ENCODE measurements around the gene HCN3. TPM values are rescaled to one million over a fixed set of nuclear protein-coding genes. Genes with fewer than 3 reads are reported as not detected.

The HCN3 gene
- total and polyA plus RNA-seq, 2 of the 13 experiments (the other 11 are each of a cell fraction or from before 2014, with no cell fraction given): 2.4 to 10.2 TPM

DNA sequence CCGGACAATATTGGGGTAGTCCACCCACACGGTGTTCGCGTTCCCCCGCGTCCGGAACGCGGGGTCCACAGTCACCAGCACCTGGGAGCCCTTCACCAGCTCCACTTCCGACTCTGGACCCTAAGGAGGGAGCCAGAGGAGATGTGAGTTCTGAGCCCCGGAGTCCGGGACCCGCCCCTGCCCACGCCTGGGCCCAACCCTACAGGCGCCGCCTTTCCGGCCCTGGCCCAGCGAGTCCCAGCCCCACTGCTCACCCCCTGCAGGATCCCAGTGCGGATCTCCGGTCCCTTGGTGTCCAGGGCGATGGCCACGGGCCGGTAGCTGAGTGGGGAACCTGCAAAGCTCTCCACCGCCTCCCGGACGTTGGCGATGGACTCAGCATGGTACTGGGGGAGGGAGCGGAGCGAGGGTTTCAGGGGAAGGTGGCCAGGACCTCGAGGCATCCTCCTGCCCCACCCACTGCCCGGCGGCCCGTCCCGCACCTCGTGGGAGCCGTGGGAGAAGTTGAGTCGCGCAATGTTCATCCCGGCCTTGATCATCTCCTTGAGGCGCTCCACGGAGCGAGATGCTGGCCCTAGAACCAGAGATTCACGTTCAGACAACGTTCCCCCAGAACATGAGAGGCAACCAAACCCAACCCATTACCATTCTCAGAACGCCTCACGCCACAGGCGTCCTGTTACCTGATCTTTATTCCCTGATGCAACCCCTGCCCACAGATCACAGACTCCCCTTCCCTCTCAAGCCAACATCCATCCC, 18.1 kb downstream of the HCN3 start (continued):
- TF ChIP-seq CENPBD1 (CRISPR knock-in tag; IDR thresholded peaks at IDR 0.05; ENCODE audit: borderline replicate concordance, low read depth) (no peak), SUZ12 (IDR thresholded peaks at IDR 0.05; ENCODE audit: low read depth, low read length) (no peak), HNRNPK (IDR thresholded peaks at IDR 0.05; ENCODE audit: low read depth, low read length, poor library complexity, severe bottlenecking) (no peak), FOXO4 (CRISPR knock-in tag; conservative IDR thresholded peaks at IDR 0.05) (no peak)

DNA sequence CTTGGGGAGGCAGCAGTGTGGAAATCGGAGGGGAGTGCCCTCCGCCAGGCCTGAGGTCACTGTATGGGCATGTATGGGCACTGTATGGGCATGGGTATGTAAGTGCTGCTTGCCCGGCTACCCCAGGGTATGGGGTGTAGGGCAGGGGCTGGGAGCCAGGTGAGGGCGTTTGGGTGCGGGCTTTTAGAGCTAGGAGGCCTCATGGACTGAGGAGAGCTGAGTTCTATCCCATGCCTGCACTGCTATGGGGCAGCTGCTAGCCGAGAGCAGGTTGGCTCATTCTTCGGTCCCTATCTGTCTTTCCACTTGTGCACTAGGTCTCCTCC, 18.6 kb downstream of the HCN3 start:
- H2AFZ ChIP-seq (ENCODE audit: low read length): no peak overlapping the region
- CTCF ChIA-PET (ENCODE audit: low intra/inter-chr PET ratio, low total read pairs): no interaction called here
- in situ Hi-C loops (cut with HindIII; ENCODE audit: extremely low pct_ligation_motif_present, low pct_unique_long_range_greater_than_20kb): no loop called here
- H3K36me3 ChIP-seq (replicated peaks in 1 of 2; ENCODE audit: control insufficient read depth in 1 of 2, insufficient read depth in 2 of 2, low read length in 2 of 2): peaks cover 0 to 12% of the 10 kb centered on the region in 2 experiments; a peak in 3 of 5 replicates
- whole genome bisulfite sequencing (ENCODE audit: low lambda C conversion rate): 98% methylated on average over 7 of the region's 7 CpGs
- H3K27ac ChIP-seq (ENCODE audit: extremely low read length, insufficient read depth, low read length): no peak overlapping the region
- intact Hi-C loops (cut with micrococcal nuclease; ENCODE audit: unreplicated experiment): no loop called here
- H4K20me1 ChIP-seq (ENCODE audit: insufficient read depth, low read length): no peaks in the 10 kb centered on the region
- DNase-seq (ENCODE audit: low spot score) (no peak), ATAC-seq (no peak), FAIRE-seq (no peak)
- no peak overlapping the region for H3K4me2 ChIP-seq (ENCODE audit: low read depth, low read length)
- POLR2A ChIA-PET: no interaction called here
- no peak overlapping the region for H3K9ac ChIP-seq (ENCODE audit: insufficient read depth, low read depth, low read length)
- no peak overlapping the region for H3K4me3 ChIP-seq (replicated peaks in 1 of 3; ENCODE audit: insufficient read depth in 1 of 3, low read depth in 2 of 3, low read length in 3 of 3)
- H3K79me2 ChIP-seq (ENCODE audit: insufficient read depth, low read length): peaks cover 3% of the 10 kb centered on the region
- H3K4me1 ChIP-seq (ENCODE audit: insufficient read depth, low read length): peaks cover 35% of the 10 kb centered on the region
- H3K27me3 ChIP-seq (ENCODE audit: control insufficient read depth in 1 of 2, insufficient read depth in 2 of 2, low read length in 2 of 2): no peaks in the 10 kb centered on the region
- H3K9me3 ChIP-seq (ENCODE audit: low read length): no peaks in the 10 kb centered on the region
- no TSS peak for BruUV-seq (replicated peaks)
- no peak for TF ChIP-seq TGIF2 (CRISPR knock-in tag; IDR thresholded peaks at IDR 0.05)
- no peak for TF ChIP-seq KMT2A (CRISPR knock-in tag; IDR thresholded peaks at IDR 0.05)
- TF ChIP-seq MAF1 (CRISPR knock-in tag; IDR thresholded peaks at IDR 0.05; ENCODE audit: borderline replicate concordance): no peak
- no peak for TF ChIP-seq SIN3B (IDR thresholded peaks at IDR 0.05; ENCODE audit: low read length)
- no peak for TF ChIP-seq CEBPG (CRISPR knock-in tag; IDR thresholded peaks at IDR 0.05)
- TF ChIP-seq FOXM1 (CRISPR knock-in tag; IDR thresholded peaks at IDR 0.05): no peak
- no peak for TF ChIP-seq ZNF329 (CRISPR knock-in tag; IDR thresholded peaks at IDR 0.05; ENCODE audit: low read depth)
- TF ChIP-seq, protein P1, sequence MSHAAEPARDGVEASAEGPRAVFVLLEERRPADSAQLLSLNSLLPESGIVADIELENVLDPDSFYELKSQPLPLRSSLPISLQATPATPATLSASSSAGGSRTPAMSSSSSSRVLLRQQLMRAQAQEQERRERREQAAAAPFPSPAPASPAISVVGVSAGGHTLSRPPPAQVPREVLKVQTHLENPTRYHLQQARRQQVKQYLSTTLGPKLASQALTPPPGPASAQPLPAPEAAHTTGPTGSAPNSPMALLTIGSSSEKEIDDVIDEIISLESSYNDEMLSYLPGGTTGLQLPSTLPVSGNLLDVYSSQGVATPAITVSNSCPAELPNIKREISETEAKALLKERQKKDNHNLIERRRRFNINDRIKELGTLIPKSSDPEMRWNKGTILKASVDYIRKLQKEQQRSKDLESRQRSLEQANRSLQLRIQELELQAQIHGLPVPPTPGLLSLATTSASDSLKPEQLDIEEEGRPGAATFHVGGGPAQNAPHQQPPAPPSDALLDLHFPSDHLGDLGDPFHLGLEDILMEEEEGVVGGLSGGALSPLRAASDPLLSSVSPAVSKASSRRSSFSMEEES (CRISPR knock-in tag; IDR thresholded peaks at IDR 0.05): no peak
- no peak for TF ChIP-seq KDM2A (CRISPR knock-in tag; IDR thresholded peaks at IDR 0.05; ENCODE audit: borderline replicate concordance, low read depth)
- no peak for TF ChIP-seq ZNF841 (CRISPR knock-in tag; IDR thresholded peaks at IDR 0.05; ENCODE audit: borderline replicate concordance)
- TF ChIP-seq HNRNPH1 (optimal IDR thresholded peaks at IDR 0.05; ENCODE audit: low read depth, low read length): no peak
- no peak for TF ChIP-seq ELF1 (CRISPR knock-in tag; IDR thresholded peaks at IDR 0.05)
- TF ChIP-seq AFF4 (CRISPR knock-in tag; IDR thresholded peaks at IDR 0.05): no peak
- TF ChIP-seq NCOR1 (IDR thresholded peaks at IDR 0.05; ENCODE audit: borderline replicate concordance, low read length): no peak
